GM23338 (cell line): ENCODE measurements around the gene FOXE3. TPM values are rescaled to one million over a fixed set of nuclear protein-coding genes. Genes with fewer than 3 reads are reported as not detected.
"Not testable (repeated sequence)": the region's sequence is repeated elsewhere in the genome, so short reads cannot be mapped to it uniquely, and the experiment has no call there.

Experiments
- ATAC-seq: fragments of 200-7000 bp; cut with Tn5 transposase; 3 replicates; pipeline ENCODE4 v1.9.1; 2020
- DNase-seq: peaks from one replicate; pipeline ENCODE4 v3.0.0-alpha.2; 2015; ENCODE audit warnings: low spot score
- H2AFZ ChIP-seq: fragments of 200-600 bp; sonication (generic); 2 replicates; pipeline ENCODE4 v1.8.0; 2016; ENCODE audit warnings: antibody characterized with exemption, mild to moderate bottlenecking, moderate library complexity
- H3F3A ChIP-seq: fragments of 200-600 bp; sonication (generic); replicated peaks from 2 replicates; pipeline ENCODE4 v1.8.0; 2017; ENCODE audit warnings: antibody characterized with exemption, mixed run types, low read depth
- H3K27ac ChIP-seq: fragments of 200-600 bp; sonication (generic); 2 replicates; pipeline ENCODE4 v1.6.1; 2016; ENCODE audit warnings: low read depth
- H3K27me3 ChIP-seq: fragments of 200-600 bp; sonication (generic); 2 replicates; pipeline ENCODE4 v1.8.0; 2016; ENCODE audit warnings: mild to moderate bottlenecking, mixed run types, moderate library complexity; ENCODE audit not compliant: insufficient read depth
- H3K36me3 ChIP-seq: fragments of 200-600 bp; sonication (generic); 2 replicates; pipeline ENCODE4 v1.8.0; 2016; ENCODE audit warnings: mild to moderate bottlenecking; ENCODE audit not compliant: insufficient read depth
- H3K4me1 ChIP-seq: fragments of 200-600 bp; sonication (generic); 2 replicates; pipeline ENCODE4 v1.8.0; 2016; ENCODE audit warnings: mild to moderate bottlenecking, moderate library complexity; ENCODE audit not compliant: insufficient read depth
- H3K4me2 ChIP-seq: fragments of 200-600 bp; sonication (generic); 2 replicates; pipeline ENCODE4 v1.7.1; 2017; ENCODE audit warnings: mixed run types
- H3K4me3 ChIP-seq: fragments of 200-600 bp; sonication (generic); 2 replicates; pipeline ENCODE4 v1.6.1; 2016; ENCODE audit warnings: mixed run types
- H3K79me2 ChIP-seq: fragments of 200-600 bp; sonication (generic); replicated peaks from 2 replicates; pipeline ENCODE4 v1.8.0; 2017; ENCODE audit warnings: mild to moderate bottlenecking; ENCODE audit not compliant: insufficient read depth
- H3K9me2 ChIP-seq: fragments of 200-600 bp; sonication (generic); 2 replicates; pipeline ENCODE4 v1.8.0; 2017; ENCODE audit not compliant: insufficient read depth
- H4K20me1 ChIP-seq: fragments of 200-600 bp; sonication (generic); replicated peaks from 2 replicates; pipeline ENCODE4 v1.8.0; 2017; ENCODE audit warnings: mild to moderate bottlenecking; ENCODE audit not compliant: insufficient read depth
- H3K27ac Mint-ChIP-seq: 2 replicates; pipeline ENCODE4 v1.8.0; 2020; ENCODE audit warnings: inconsistent platforms, mild to moderate bottlenecking, moderate library complexity, mixed read lengths
- H3K27me3 Mint-ChIP-seq: 3 replicates; pipeline ENCODE4 v1.8.0; 2022; ENCODE audit warnings: low read depth, mild to moderate bottlenecking, moderate library complexity, mixed read lengths, inconsistent platforms; ENCODE audit not compliant: insufficient read depth, poor library complexity
- H3K36me3 Mint-ChIP-seq: 3 replicates; pipeline ENCODE4 v1.8.0; 2021; ENCODE audit warnings: low read depth, mild to moderate bottlenecking, inconsistent platforms, moderate library complexity, mixed read lengths
- H3K4me1 Mint-ChIP-seq: 3 replicates; pipeline ENCODE4 v1.8.0; 2020; ENCODE audit warnings: mild to moderate bottlenecking, inconsistent platforms, mixed read lengths
- H3K4me3 Mint-ChIP-seq: 3 replicates; pipeline ENCODE4 v1.8.0; 2021; ENCODE audit warnings: moderate library complexity, mild to moderate bottlenecking, inconsistent platforms, mixed read lengths
- H3K9me3 Mint-ChIP-seq: 3 replicates; pipeline ENCODE4 v1.8.0; 2020; ENCODE audit warnings: moderate library complexity, mild to moderate bottlenecking, inconsistent platforms, mixed read lengths
- CREB1 ChIP-seq: fragments of 250-450 bp; sonication (Bioruptor Pico); IDR thresholded peaks from 2 replicates; pipeline ENCODE4 v1.5.0; 2020; ENCODE audit warnings: low read depth, mild to moderate bottlenecking, moderate library complexity
- EZH2 ChIP-seq: fragments of 200-600 bp; sonication (generic); IDR thresholded peaks from one replicate; pipeline ENCODE4 v1.8.0; 2017; ENCODE audit warnings: antibody characterized with exemption, mild to moderate bottlenecking, low read depth; ENCODE audit not compliant: unreplicated experiment
- EZH2phosphoT487 ChIP-seq: fragments of 200-600 bp; sonication (generic); IDR thresholded peaks from one replicate; pipeline ENCODE4 v1.8.1; 2018; ENCODE audit warnings: antibody characterized with exemption; ENCODE audit not compliant: unreplicated experiment
- JUNB ChIP-seq: IDR thresholded peaks from one replicate; pipeline ENCODE4 v1.6.1; 2016; ENCODE audit warnings: antibody characterized with exemption; ENCODE audit not compliant: unreplicated experiment
- POLR2AphosphoS5 ChIP-seq: IDR thresholded peaks from 2 replicates; pipeline ENCODE4 v1.6.1; 2016; ENCODE audit warnings: antibody characterized with exemption, low read depth
- ZNF114 ChIP-seq: fragments of 250-450 bp; sonication (Bioruptor Pico); IDR thresholded peaks from 2 replicates; pipeline ENCODE4 v1.5.0; 2020; ENCODE audit warnings: mild to moderate bottlenecking, moderate library complexity
- ZNF331 ChIP-seq: fragments of 250-450 bp; sonication (Bioruptor Pico); IDR thresholded peaks from 2 replicates; pipeline ENCODE4 v1.5.0; 2020; ENCODE audit warnings: low read depth, mild to moderate bottlenecking, moderate library complexity
- ZNF462 ChIP-seq: fragments of 250-450 bp; sonication (Bioruptor Pico); IDR thresholded peaks from 2 replicates; pipeline ENCODE4 v1.5.0; 2020; ENCODE audit warnings: mild to moderate bottlenecking, moderate library complexity
- polyA plus RNA-seq: library from polyadenylated mRNA; unstranded; fragments of >200 nt; fragmentation: Nextera tagmentation; extraction: Ambion mirVana; gene quantifications from 2 replicates; pipeline ENCODE4 v1.2.1, GENCODE V29; 2016
- total RNA-seq: library from RNA; depleted of rRNA; stranded (reverse); fragments of >200 nt; shearing (Covaris generic); gene quantifications from 2 replicates; pipeline ENCODE4 v1.2.3, GENCODE V29; 2014
- TF ChIP-seq, protein P1 (sequence below), 2 experiments: fragments of 200-600 bp in 1 of 2; sonication (generic) in 1 of 2; conservative IDR thresholded peaks; 2 replicates each; pipeline versions ENCODE4 v1.5.1 to v1.6.1; 2016 to 2017; ENCODE audit warnings: antibody characterized with exemption in 2 of 2, low read depth in 2 of 2, mild to moderate bottlenecking in 2 of 2, moderate library complexity in 1 of 2

Gene FOXE3
- total and polyA plus RNA-seq, 2 experiments from 2014 or later: not detected

DNA sequence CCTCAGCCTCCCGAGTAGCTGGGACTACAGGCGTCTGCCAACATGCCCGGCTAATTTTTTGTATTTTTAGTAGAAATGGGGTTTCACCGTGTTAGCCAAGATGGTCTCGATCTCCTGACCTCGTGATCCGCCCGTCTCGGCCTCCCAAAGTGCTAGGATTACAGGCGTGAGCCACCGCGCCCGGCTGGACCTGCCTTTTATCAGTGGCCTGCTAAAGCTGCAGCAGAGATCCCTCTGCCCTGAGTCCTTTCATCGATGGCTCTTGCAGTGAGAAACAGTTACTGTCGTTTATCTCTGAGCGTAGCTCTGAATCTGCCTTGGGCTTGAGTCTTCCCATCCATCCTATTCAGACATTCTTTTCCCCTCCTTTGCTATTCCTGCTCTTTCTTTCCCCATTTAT lies 41.5 kb downstream of the FOXE3 start:
- H3K36me3 Mint-ChIP-seq, ATAC-seq, H3K9me2 ChIP-seq, H3K27ac ChIP-seq, H3K36me3 ChIP-seq, H3K79me2 ChIP-seq, H2AFZ ChIP-seq, H3K4me3 ChIP-seq, H3K27ac Mint-ChIP-seq, DNase-seq, H4K20me1 ChIP-seq, H3F3A ChIP-seq, H3K4me3 Mint-ChIP-seq, H3K9me3 Mint-ChIP-seq, H3K4me2 ChIP-seq: not testable (repeated sequence)
- Mint-ChIP-seq H3K27me3 (peaks cover 15% of the 10 kb centered on the region), H3K4me1 (peaks cover 32% of the 10 kb centered on the region)
- peaks cover 39% of the 10 kb centered on the region for H3K4me1 ChIP-seq
- peaks cover 20% of the 10 kb centered on the region for H3K27me3 ChIP-seq

GRCh38 chr1:47459253-47459788 lies 43.2 kb downstream of the FOXE3 start:
- Mint-ChIP-seq H3K27ac (no peak overlapping the region), H3K36me3 (no peaks in the 10 kb centered on the region), H3K4me1 (peaks cover 27% of the 10 kb centered on the region), H3K4me3 (no peak overlapping the region), H3K27me3 (peaks cover 15% of the 10 kb centered on the region), H3K9me3 (no peaks in the 10 kb centered on the region; the same call in 2 of the 3 replicates)
- no peaks in the 10 kb centered on the region for H3K79me2 ChIP-seq
- H3K4me3 ChIP-seq: peak overlapping the region; percentile 13; the same call in 1 of the 2 replicates
- ATAC-seq (peak; percentile 66), DNase-seq (no peak)
- H3F3A ChIP-seq: no peaks in the 10 kb centered on the region
- H3K4me2 ChIP-seq: peak overlapping the region; percentile 58
- TF ChIP-seq, protein P1, sequence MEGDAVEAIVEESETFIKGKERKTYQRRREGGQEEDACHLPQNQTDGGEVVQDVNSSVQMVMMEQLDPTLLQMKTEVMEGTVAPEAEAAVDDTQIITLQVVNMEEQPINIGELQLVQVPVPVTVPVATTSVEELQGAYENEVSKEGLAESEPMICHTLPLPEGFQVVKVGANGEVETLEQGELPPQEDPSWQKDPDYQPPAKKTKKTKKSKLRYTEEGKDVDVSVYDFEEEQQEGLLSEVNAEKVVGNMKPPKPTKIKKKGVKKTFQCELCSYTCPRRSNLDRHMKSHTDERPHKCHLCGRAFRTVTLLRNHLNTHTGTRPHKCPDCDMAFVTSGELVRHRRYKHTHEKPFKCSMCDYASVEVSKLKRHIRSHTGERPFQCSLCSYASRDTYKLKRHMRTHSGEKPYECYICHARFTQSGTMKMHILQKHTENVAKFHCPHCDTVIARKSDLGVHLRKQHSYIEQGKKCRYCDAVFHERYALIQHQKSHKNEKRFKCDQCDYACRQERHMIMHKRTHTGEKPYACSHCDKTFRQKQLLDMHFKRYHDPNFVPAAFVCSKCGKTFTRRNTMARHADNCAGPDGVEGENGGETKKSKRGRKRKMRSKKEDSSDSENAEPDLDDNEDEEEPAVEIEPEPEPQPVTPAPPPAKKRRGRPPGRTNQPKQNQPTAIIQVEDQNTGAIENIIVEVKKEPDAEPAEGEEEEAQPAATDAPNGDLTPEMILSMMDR (conservative IDR thresholded peaks at IDR 0.05; ENCODE audit: low read depth in 2 of 2): peak; percentile 18 to 38; a peak in 3 of 4 replicates
- TF ChIP-seq ZNF331 (CRISPR knock-in tag): no peak
- H3K36me3 ChIP-seq: no peaks in the 10 kb centered on the region
- no peaks in the 10 kb centered on the region for H4K20me1 ChIP-seq
- peaks cover 14% of the 10 kb centered on the region; the same call in 1 of the 2 replicates for H3K27me3 ChIP-seq
- H3K9me2 ChIP-seq: no peaks in the 10 kb centered on the region
- no peak overlapping the region for H3K27ac ChIP-seq
- peaks cover 34% of the 10 kb centered on the region for H3K4me1 ChIP-seq
- H2AFZ ChIP-seq: no peak overlapping the region

DNA sequence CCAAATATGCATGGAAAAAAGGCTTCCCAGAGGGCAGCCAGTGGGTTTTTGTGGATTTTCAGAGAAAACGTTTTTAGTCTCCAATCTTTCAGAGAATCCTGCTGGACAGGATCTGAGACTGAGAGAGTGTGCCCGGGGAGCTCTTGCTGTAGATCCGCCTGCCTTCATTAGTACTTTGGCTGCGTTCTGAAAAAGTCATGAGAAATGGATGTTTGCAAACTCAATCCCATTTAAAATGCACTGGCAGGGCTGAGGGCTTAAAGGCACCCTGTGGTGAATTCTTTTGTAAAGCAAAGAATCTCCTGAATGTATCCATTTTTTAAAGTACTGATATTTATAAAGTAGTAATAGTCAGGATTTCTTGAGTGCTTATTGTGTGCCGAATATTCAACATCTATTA lies 44.0 kb downstream of the FOXE3 start:
- no peaks in the 10 kb centered on the region; the same call in 2 of the 3 replicates for H3K9me3 Mint-ChIP-seq
- peak overlapping the region; percentile 13; the same call in 1 of the 2 replicates for H3K4me3 ChIP-seq
- H3K79me2 ChIP-seq: no peaks in the 10 kb centered on the region
- H3K27ac ChIP-seq: no peak overlapping the region
- H2AFZ ChIP-seq: no peak overlapping the region
- H3K27me3 ChIP-seq: peaks cover 14% of the 10 kb centered on the region; the same call in 1 of the 2 replicates
- H3K9me2 ChIP-seq: no peaks in the 10 kb centered on the region
- peaks cover 27% of the 10 kb centered on the region for H3K4me1 Mint-ChIP-seq
- no peaks in the 10 kb centered on the region for H3K36me3 Mint-ChIP-seq
- peak overlapping the region; percentile 58 for H3K4me2 ChIP-seq
- H3K4me3 Mint-ChIP-seq: 0 out of 3 replicates have a peak overlapping the region, but pooled peaks have one; percentile 15
- H3K36me3 ChIP-seq: no peaks in the 10 kb centered on the region
- H3F3A ChIP-seq: no peaks in the 10 kb centered on the region
- H3K27ac Mint-ChIP-seq: no peak overlapping the region
- peaks cover 34% of the 10 kb centered on the region for H3K4me1 ChIP-seq
- DNase-seq (peak; percentile 64), ATAC-seq (peak; percentile 64)
- no peaks in the 10 kb centered on the region for H4K20me1 ChIP-seq
- H3K27me3 Mint-ChIP-seq: peaks cover 13% of the 10 kb centered on the region
- no peak for TF ChIP-seq ZNF331 (CRISPR knock-in tag)
- TF ChIP-seq EZH2: no peak
- TF ChIP-seq ZNF462 (CRISPR knock-in tag): no peak
- no peak for TF ChIP-seq ZNF114 (CRISPR knock-in tag)
- TF ChIP-seq CREB1 (CRISPR knock-in tag): no peak
- no peak for TF ChIP-seq EZH2phosphoT487
- no peak for TF ChIP-seq JUNB
- no peak for TF ChIP-seq POLR2AphosphoS5
